GM19395 (cell line): Measurements from ENCODE around the gene PIP4K2A.

Source experiments
- ATAC-seq: cut with Tn5 transposase; IDR thresholded peaks from one replicate; pipeline ENCODE4 v1.9.1; 2021; ENCODE audit warnings: mild to moderate bottlenecking, moderate library complexity; ENCODE audit not compliant: unreplicated experiment

Gene PIP4K2A

DNA sequence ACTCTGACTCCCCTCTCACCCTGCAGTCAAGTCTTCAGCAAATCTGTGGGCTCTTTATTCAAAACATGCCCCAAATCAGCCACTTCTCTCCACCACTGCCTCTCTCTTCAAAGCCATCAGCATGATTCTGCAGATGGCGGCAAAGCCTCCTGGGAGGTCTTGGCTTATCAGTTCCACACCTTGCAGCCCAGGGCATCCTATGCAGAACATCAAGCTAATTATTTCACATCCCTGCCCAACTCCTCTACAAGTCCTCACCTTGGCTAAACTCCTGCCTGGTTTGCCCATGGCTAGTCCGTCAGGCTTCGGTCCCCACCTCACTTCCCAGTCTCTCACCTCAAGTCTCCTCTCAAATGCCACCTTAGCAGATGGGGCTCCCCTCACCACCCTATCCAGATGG is 70.2 kb downstream of the PIP4K2A start:
- no peak for ATAC-seq

DNA sequence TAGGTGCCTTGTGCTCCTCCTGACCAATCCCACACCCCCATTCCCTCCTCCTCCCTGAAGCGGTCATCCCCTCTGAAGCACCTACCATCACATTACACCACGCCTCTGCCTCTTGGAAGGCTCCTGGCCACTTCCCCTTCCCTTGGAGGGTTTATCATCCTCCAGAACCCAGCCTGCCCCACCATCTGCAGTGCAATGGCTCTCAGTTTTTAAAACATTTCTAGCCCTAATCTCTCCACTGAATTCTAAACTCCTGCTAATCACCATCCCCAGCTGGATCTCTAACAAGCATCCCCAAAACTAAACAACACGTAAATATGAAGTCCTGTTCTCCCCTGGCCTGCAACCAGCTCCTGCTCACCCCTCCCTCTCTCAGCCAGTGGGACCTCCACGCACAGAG is 70.6 kb downstream of the PIP4K2A start:
- ATAC-seq, result no peak

- no peak for ATAC-seq
Observed at GRCh38 chr10:22643116-22643515, 71.3 kb downstream of the PIP4K2A start.

DNA sequence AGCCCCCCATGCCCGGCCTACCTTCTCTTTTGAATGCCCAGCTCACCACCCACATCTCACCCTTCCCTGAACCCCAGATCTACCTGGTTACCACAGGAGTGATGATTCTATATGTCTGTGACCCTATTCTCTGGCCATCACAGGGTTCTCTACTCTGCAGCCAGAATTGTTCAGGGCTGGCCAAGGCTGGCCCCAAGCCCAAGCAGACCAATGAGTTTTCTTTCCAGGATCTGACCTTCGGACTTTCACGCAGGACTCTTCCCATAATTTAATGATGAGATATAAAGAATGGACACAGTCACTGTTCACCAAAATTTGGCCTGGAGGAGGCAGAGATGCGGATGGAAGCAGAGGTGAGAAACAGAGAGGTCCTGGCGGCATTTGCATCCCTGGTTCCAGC is 72.6 kb downstream of the PIP4K2A start:
- ATAC-seq, result no peak

DNA sequence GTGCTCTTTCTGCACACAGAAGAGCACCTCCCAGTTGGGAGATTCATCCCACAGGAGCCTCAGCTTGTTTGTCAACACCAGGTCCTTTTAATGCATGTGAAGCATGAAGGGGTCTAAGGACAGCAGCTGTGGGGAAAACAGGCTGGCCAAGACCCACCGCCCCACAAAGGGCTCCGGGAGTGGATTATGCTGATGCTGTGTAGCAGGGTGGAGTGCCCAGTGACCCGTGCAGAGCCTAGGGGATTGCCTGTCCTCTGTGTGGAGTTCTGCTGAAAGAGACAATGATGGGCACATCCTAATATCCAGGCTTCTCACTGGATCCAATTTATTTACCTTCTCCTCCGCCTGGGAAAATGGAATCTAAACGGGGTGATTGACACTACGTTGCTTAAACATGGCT is 74.0 kb downstream of the PIP4K2A start:
- no peak for ATAC-seq

DNA sequence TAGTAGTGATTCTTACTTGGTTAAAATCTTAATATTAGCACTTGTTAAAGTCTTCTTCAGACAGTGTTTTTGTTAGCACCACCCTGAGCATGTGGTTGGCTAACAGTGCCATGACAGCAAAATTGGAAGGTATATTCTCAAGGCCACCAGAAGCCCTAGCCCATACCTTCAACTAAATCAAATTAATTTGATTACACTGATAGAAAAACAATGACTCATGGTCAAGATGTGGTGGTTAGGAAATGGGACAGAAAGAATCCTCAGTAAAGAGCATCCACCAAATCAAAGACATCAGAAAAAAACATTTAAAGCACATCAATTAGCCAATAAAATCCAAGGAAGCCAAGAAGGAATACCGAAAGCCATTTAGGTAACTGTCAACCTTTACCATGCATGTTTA is 75.5 kb downstream of the PIP4K2A start:
- ATAC-seq, result no peak

- ATAC-seq, result no peak
Observed at GRCh38 chr10:22637491-22637890, 76.9 kb downstream of the PIP4K2A start.

GRCh38 chr10:22635650-22636049 is 78.7 kb downstream of the PIP4K2A start:
- ATAC-seq, result no peak

DNA sequence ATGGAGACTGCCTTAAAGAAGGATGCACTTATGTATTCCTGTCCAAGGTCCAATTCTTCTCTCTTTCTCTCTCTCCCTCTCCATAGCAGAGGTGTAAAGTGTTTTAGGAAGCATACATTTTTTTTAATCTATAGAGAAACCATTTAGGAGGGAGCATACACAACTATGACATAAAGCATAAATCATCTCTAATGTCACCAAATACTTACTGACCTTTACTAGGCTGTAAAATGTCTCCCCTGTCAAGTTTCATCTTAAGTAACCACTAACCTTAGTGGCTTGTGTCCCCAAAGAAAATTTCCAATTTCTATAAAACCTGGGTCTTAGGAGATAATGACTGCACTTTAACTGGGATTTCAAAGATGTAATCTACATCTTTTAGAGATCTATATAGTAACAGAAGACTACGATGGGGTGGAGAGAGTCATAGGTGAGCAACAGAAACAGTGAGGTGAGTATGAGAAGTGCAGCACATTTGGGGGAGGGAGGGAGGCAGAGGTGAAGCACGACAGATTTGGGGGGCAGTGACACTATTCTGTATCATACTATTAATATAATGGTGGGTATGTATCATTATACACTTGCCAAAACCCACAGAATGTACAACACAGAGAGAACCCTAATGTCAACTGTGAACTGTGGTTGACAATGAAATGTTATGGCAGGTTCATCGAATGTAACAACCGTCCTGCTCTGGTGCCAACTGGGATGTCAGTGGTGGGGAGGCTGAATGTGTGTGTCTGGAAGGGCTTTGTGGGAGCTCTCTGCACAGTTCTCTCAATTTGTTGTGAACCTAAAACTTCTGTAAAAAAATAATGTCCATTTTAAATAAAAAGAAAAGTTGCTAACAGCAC is 79.5 kb downstream of the PIP4K2A start:
- ATAC-seq, result no peak

- ATAC-seq, result no peak
Observed at GRCh38 chr10:22634093-22634492, 80.3 kb downstream of the PIP4K2A start.

GRCh38 chr10:22633528-22633927 is 80.8 kb downstream of the PIP4K2A start:
- no peak for ATAC-seq

- no peak for ATAC-seq
Observed at GRCh38 chr10:22633106-22633505, 81.3 kb downstream of the PIP4K2A start.

GRCh38 chr10:22631646-22632278 is 82.6 kb downstream of the PIP4K2A start:
- no peak for ATAC-seq

GRCh38 chr10:22631185-22631584 is 83.2 kb downstream of the PIP4K2A start:
- no peak for ATAC-seq

DNA sequence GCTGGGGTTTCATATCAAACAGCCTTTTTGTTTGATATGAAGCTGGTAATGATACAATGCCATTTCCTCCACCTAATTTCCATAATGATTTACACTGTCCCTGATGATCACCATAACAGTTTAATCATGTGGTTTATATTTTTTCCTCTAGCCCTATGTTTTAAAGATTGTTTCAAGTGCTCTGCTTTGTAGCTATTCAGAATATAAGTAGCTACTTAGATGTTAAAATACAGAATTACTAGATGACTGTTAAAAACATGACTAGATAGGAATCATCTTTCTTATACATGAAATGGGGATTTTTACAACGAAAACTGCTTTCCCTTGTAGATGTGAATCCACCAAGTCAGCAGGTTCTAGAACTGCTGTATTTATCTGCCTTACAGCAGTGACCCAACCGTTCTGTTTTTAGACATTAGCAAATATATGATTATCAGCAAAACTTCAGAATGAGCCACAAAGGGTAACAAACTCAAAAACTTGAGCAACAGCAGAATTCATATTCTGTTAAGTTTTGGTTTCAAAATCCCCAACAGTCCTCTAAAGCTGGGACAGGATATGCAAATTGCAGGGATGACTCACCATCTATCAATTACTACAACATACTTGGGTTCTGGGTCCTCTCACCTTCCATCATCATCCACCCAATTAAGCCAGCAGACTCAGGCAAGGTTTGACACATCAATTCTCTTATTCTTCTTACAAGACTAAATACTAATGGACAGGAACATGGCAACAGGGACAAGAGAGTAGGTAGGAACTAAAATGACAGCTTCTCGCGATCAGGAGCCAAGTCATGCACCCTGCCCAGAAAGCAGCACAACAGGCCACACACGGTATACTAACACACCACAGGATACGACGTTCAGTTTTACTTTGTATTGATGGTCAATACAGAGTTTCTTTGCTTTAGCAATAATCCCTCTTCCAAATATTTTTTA is 83.9 kb downstream of the PIP4K2A start:
- ATAC-seq, result peak; percentile 90

DNA sequence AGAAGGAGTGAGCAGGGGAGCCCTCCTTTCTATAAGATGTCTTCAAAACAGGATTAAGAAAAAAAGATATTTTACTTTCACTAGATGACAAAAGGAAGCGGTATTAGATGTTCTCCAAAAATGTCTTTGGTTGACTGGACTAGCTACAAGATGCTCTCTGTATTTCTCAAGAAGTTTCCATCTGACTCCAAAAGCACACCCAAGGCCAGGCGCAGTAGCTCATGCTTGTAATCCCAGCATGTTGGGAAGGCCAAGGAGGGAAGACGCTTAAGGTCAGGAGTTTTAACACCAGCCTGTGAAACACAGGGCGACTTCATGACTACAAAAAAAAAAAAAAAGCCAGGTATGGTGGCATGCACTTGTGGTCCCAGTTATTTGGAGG is 84.5 kb downstream of the PIP4K2A start:
- peak; percentile 34 for ATAC-seq

DNA sequence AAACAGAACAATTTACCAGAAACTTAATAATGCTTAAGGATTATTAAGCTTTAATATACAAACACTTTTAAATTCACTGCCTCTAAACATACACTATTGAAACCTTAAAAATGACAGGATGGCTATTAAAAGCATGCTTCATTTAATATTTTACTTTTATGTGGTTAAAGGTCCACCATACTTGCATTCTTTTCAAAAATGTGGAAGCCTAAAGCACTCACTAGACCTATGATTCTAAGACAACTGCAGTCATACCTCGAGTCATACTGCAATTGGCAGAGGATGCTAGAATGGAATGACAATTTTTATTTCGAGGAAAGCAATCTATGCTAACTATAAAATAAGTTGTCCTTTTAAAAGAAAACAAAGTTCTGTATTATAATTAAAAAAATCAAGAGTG is 85.3 kb downstream of the PIP4K2A start:
- ATAC-seq, result no peak

GRCh38 chr10:22628309-22628708 is 86.1 kb downstream of the PIP4K2A start:
- ATAC-seq, result no peak

DNA sequence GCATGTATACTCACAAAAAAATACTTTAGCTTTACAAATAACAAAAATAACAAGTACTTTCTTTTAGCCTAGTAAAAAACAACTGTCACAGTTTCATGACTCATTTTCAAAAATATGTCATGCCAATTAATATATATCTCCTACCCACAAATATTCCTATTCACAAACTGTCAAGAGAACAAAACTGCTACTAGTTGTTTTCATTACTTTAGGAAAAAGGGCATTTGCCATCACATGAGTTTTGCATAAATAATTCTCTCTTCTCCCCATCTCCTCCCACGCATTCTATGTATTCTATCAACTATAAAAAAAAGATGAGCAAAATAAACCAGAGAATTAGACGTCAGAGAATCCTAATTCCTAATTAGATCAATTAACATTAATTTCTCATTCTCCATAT is 87.6 kb downstream of the PIP4K2A start:
- ATAC-seq, result no peak

DNA sequence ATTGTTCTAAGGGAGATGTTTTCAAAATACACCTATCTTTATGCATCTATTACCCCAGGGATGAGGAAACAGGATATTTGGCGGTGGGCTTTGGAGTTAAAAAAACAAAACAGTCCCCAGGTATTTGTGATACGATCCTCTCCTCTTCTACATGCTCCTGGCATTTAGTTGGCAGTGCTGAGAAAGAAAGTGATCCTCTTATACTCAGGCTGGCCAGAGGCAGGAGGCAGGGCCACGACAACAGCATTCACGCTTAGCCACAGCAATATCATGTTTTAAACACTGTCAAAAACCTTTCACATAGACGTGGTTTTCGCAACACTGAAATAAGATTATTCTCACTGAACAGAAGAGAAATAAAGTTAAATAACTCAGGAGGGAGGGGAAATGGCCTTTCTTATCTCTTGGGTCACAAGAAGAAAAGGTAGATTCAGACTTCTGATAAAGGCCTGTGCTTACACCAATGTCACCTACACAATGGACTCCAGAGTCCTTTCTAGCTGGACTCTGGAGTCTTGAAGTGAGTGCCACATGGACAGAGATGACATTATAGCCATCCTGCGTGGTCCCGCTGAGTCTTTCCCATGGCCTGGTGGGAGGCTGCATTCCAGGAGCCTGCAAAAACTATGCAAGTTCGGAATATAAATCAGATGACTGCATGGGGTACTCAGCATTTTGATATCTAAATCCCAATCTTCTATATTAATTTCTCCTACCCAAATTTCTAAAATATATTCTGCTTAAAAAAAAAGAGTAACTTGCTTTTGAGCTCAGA is 88.7 kb downstream of the PIP4K2A start:
- ATAC-seq, result no peak

GRCh38 chr10:22624287-22624738 is 90.1 kb downstream of the PIP4K2A start:
- ATAC-seq, result no peak
